Head of caudate nucleus (tissue), 42 donors: Measurements from ENCODE around the gene CDH26.

Experiments used
- DNase-seq, 42 donors: peaks; one replicate each; pipeline versions ENCODE4 v3.0.0 to v3.0.0-alpha.2; 2020 to 2021; ENCODE audit warnings: mixed read lengths in 7 of 42
- intact Hi-C: fragments of 100-400 bp; cut with DNase I; formaldehyde crosslinking; loops from one replicate; pipeline ENCODE4 v1.15.0; 2022

Gene CDH26

DNA sequence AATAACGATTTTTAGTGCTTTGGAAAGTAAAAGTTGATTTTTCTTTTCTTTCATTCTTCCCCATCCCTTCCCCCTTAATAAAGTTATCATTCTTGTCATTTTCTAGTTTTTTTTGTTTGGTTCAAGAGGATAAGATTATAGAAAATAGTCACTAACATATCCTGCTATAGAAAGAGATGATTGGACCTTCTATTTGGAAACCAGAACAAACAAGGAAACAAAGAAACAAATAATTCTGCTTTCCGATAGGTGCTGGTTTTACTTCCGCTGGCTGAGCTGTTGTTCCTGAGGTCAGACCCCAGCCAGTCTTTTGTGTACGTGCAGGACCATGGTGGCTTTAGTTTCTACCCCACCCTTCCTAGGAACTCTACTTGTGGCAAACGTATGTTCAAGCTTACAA is at the start of gene CDH26:
TSS of gene CDH26 (plus strand) at position 301 of the 400 bp plus-strand sequence. CDS start 304 bp downstream, outside the sequence.
- intact Hi-C loops: no loop called here
- DNase-seq: no peak

DNA sequence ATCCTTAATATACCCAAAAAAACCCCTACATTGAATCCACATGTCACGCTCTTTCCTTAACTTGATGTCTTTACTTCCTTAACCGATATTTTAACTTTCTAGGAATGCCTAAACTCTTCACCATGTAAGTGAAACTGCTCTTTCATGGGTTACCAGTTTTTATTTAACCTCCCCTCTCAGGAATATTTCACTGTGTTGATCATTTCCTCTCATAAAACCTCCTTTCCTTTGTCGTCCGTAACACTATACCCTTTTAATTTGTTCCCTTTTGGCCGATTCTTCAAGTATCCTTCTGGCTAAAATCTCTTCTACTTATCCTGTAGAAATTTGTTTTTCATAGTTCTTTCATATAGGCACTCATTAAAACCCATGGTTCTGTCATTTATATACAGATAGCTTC is 49.4 kb upstream of the CDH26 start:
- no peak for DNase-seq
- intact Hi-C loops: no loop called here

DNA sequence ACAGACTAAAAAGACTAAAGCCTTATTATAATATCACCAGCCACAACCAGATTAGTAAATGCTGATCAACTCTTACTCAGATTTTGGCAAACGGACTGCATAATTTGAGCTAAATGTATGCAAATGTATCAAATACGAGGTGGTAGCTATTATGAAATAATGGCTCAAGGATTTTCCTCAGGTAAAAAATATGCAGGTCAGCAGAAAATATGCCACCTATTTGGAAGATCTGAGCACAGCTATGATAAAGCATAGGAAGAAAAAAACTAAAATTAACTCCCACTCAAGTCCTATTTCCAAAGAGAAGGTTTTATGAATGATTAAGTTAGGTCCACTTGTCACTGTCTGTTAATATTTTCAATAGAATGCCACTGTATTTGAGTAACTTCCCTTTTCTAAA is 47.2 kb upstream of the CDH26 start:
- intact Hi-C loops: no loop called here
- no peak for DNase-seq

DNA sequence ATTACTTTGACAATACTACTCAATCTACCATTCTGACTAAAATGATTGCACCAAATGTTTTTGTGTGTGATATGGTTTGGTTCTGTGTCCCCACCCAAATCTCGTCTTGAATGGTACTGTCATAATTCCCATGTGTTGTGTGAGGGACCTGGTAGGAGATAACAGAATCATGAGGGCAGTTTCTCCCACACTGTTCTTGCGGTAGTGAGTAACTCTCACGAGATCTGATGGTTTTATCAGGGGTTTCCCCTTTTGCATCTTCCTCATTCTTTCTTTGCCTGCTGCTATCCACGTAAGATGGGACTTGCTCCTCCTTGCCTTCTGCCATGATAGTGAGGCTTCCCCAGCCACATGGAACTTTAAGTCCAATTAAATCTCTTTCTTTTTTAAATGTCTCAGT is 45.6 kb upstream of the CDH26 start:
- intact Hi-C loops: no loop called here
- DNase-seq: no peak

DNA sequence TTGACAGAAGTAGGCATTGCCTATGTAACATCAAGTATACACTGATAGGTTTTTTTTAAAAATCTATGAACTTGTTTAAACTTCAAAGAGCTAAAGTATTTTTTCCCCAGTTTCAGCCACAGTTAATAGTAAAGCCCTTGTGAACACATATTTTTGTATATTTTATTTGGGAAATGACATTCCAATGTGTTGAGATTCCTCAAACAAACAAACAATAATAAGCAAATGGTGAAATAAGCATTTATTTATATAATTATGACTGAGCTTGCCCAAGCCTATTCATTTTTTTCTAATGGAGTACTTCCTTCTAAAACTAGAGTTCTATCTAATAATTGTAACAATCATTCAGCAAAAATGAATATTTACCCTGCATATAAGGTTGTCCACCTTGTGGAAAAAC is 37.3 kb upstream of the CDH26 start:
- intact Hi-C loops: no loop called here
- DNase-seq: no peak

DNA sequence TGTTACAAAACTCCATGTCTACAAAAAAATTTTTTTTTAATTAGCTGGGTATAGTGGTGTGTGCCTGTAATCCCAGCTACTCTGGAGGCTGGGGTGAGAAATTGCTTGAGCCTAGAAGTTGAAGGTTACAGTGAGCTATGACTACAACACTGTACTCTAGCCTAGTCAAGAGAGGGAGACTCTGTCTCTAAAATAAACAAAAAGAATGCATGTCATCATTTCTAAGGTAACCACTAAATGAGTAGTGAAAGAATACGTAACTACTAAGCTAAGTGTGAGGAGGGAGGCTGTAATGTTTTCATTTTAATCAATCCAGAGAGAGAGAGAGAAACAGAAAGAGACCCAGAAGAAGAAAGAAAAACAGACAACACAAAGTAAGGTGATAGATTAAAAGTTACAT is 34.7 kb upstream of the CDH26 start:
- no peak for DNase-seq
- intact Hi-C loops: no loop called here

DNA sequence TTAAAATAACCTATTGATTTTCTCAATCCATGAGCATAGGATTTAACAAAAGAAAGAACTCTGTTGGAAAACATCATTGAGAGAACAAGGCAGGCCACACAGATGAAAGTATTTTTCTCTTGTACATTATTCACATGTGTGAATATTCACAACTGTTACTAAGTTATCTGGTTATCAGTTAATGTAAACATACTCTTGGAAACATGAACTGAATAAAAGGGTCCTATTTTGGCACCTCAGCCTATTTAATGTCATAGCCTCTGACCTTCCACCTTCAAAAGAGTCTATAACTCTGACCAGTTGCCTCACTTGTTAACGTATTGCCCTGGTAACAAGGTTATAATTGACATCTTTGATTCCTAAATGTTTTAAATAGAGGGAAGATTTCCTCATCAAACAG is 32.9 kb upstream of the CDH26 start:
- no peak for DNase-seq
- intact Hi-C loops: no loop called here

DNA sequence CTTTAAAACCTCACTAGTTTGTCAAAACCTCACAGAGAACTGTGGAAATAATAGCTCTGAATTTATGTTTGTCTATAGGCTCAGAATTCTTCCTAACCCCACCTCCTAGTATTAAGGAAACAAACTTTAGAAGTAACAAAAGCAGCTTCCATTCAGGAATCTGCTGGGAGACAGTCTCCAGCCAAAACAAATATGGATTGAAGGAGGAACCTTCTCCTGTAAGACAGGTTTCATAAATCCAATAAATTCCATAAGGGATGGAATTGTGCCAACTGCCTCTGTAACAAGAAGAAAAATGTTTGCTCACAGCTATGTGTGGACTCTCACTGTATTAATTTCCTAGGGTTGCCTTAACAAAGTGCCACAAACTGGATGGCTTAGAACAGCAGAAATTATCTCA is 32.3 kb upstream of the CDH26 start:
- DNase-seq: no peak
- intact Hi-C loops: no loop called here

DNA sequence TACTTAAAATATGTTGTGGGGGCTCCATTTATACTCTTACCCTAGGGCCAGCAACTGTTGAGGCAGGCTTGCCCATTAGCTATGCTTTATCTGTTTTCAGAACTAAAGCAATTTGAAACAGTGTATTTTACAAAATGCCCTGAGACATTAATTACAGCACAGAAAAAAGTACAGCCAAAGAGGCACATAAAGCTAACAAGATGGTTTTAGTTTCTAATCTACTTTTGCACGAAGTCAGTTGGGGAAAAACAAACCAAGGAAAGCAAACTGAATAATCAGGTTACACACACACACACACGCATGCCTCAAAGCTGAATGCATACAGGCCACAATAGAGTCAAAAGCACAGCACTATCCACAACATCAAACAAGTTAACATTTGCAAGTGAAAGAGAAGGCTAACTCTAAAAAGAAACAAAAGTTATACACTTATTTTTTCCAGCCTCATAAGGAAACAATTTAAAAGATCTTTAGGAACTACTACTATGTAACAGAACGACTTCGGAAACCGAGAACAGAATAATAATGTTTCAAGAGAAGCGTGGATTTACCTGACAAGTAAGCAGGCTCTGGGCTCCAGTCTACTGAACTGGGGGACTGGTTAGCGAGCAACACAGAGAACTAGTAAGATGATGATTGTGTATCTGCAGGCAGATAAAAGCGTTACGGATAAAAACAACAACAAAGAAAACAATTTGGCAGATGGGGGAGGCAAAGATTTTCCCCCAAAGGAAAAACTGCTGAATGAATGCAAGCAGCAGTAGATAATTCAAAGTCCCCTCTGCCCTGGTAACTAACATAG is 26.5 kb upstream of the CDH26 start:
- DNase-seq: no peak
- intact Hi-C loops: loop anchor here (10.0 kb wide), 1 partner anchor 147 kb away; no protein-coding TSS in a partner anchor

DNA sequence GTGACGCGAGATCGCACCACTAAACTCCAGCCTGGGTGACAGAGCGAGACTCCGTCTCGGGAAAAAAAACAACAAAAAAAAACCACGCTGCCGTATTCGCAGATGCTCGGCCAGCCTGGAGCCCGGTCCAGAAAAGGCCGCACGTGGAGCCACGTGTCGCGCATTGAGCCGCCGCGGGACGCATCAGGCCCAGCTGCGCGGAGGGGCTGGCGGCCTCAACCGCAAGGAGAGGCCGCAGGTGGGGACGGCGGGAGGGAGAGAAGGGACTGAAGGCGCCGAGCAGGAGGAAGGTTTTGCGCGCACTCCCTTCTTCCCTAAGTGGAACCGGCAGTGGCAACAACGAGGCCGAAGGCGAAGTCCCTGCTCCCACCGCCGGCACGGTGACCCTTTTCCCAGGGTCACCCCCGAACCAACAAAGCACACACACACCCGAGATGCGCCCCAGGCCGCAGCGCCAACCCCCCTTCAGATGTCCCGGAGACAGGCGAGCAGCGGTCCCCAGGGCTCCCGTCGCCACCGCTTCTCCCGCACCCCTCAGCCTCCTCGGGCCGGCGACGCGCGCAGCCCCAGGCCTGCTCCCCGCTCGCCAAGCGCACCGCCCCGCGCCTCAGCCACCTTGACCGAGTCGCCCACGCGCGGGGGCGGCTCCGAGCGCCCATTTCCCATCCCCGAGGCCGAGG is 25.5 kb upstream of the CDH26 start:
- DNase-seq: no peak
- intact Hi-C loops: loop anchor here (10.0 kb wide), 1 partner anchor 148 kb away; no protein-coding TSS in a partner anchor

DNA sequence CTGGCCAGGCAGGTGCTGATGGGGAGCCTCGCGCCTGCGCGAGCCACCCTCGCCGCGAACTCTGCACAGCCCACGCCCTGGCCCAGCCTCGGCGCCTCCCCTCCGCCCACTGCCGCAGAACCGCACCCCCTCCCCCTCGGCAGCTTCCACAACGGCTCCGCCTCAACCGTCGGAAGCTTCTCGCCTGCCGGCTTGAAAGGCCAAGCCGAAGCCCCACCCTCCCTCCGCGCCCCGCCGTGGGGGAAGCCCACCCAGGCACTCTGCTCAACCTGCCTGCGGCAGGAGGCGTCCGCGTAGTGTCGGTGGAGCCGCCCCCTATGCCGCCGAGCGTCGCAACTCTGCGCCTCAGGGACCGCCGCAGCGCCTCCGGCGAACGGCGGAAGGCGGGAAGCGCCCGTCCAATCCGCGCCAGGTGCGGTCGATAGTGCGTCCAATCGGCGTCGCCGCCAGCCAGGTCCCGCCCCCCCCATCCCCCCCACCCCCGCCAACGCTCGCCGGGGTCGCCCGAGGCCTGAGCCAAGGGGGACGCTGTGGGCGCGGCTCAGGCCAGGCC is 24.9 kb upstream of the CDH26 start, which contains the start of gene SYCP2:
TSS of gene SYCP2 (minus strand) at position 342 of the 553 bp plus-strand sequence. CDS start 11,224 bp downstream, outside the sequence.
- DNase-seq: peak in 40 of 42 donors; percentile 28 to 81 (median 63)
- intact Hi-C loops: loop anchor here (10.0 kb wide), 1 partner anchor 149 kb away; no protein-coding TSS in a partner anchor

DNA sequence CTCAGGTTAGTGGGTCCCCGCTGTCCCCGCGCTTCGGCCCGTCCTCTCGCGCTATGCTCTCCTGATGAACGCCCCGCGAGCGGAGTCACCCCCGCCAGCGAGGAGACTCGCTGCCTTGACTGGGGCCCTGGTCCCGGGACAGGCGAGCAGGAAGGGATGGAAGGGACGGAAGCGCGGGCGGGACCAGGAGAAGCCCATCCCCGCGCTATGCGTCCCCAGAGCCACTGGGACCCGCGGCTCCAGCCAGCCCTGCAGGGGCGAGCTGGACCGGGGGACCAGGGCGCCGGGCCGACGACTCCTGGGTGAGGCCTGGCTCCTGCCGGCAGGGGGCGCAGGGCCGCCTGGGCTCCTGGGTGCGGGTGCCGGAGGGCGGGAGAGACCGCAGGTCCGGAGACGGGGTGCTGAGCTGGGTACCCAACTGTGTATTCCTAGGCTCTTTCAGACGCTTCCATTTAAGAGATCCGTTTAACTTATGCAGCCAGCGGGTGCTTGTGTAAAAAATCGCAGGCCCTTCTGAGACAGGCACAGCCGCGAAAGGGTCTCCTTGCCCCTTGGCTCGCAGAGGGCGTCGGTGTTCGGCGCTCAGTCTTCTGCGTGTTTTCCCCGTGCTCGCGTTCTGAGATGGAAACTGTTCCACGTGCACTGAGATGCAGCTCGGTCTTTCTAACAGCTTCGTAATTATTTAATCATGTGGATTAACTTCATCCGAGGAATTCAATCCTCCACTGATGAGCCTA is 24.2 kb upstream of the CDH26 start:
- peak; percentile 52 to 93 (median 84) for DNase-seq
- intact Hi-C loops: loop anchor here (10.0 kb wide), 1 partner anchor 149 kb away; no protein-coding TSS in a partner anchor

DNA sequence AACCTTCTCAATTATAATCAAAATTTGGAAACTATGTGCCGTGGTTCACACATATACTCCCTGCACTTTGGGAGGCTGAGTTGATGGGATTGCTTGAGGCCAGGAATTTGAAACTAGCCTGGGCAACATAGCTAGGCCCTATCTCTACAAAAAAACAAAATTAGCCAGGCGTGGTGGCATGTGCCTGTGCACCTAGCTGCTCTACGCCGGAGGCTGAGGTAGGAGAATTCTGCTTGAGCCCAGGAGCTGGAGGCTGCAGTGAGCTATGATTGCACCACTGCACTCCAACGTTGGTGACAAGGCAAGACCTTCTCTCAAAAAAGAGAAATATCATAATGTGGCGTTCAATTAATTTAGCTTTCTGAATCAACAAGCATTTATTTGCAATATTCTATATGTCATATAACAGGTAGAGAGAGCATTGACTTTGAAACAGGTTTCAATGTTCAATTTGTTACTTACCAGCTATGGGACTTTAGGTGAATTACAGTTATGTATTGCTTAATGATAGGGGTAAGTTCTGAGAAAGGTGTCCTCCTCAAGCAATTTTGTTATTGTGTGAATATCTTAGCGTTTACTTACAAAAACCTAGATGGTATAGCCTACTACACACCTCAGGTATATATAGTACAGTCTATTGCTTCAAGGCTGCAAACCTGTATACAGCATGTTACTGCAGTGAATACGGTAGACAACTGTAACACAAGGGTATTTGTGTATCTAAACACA is 22.6 kb upstream of the CDH26 start:
- DNase-seq: no peak
- intact Hi-C loops: loop anchor here (10.0 kb wide), 1 partner anchor 151 kb away; no protein-coding TSS in a partner anchor

DNA sequence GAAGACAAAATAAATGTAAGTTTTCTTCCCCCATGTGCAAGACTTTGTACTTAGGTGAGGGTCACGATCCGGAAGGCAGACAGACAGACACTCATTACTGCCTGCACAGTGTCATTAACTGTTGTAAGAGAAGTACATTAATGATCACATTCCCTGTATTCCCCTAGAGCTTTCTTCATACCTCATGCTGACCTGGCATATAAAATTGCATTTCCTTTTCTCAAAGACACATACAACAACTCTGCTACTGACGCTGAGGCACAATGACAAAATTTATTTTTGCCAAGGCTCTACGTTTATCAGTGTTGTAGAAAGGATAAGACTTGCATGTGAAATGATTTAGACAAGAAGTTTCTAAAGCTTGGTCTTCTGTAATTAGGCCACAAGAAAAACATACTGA is 21.8 kb upstream of the CDH26 start:
- intact Hi-C loops: loop anchor here (10.0 kb wide), 1 partner anchor 152 kb away; no protein-coding TSS in a partner anchor

DNA sequence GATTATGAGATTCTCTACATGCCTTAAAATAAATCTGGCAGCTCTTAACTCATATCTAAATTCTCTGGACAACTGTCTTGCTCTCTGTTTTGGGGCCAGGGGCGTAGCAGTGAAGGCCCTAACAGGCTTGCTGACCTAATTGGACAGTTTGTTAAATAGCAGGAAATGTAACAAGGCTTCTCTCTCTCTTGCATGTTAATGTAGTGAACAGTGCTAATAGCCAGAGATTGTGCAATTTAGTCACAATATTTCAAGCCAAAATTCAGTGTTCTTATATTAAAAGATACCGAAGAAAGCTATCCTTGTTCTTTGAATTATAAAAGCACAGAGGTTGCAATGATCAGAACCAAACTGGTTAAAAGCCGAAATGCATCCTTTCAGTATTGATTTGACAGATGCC is 21.1 kb upstream of the CDH26 start:
- intact Hi-C loops: loop anchor here (10.0 kb wide), 1 partner anchor 152 kb away; no protein-coding TSS in a partner anchor
- DNase-seq: no peak

More for the DNA sequence above, 21.8 kb upstream of the CDH26 start:
- DNase-seq: no peak

DNA sequence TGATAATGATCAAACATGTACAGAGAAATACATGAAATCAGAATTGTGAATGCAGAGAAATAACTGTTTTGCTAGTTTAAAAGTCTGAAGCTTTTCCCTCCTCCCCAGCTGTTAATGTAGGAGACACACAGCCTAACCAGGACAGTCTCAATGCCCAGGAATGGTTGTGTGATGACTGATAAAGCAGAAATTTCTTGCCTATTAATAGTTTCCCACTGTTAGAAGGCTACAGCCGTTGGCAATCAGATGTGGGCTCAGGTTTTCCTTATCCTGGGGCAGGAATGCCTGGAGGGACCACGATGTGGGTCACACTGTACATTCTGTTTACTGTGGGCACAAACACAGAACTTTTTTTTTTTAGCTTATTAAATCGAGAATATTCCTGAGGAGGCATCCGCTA is 20.0 kb upstream of the CDH26 start:
- intact Hi-C loops: loop anchor here (10.0 kb wide), 1 partner anchor 153 kb away; no protein-coding TSS in a partner anchor
- DNase-seq: no peak

DNA sequence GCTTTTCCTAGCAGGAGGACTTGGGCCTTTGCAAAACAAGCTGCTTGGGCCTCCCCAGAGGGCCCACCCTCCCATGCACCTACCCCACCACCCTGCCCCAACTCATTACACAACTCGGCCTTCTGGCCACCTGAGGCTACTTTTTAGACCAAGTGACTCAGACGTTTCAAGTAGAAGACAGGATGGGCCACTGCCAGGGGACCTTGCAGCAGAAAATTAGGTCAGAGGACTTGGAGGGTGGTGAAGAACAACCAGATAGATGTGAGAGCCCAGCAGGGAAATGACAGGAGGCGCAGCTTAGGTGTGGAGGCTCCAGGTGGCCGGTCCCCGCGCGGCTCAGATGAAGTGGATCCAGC is 19.5 kb upstream of the CDH26 start:
- peak in 8 of 42 donors; percentile 26 to 77 (median 42) for DNase-seq

More for the DNA sequence above, 19.5 kb upstream of the CDH26 start:
- intact Hi-C loops: loop anchor here (10.0 kb wide), 1 partner anchor 154 kb away; no protein-coding TSS in a partner anchor
